ENCODE results near the gene OR6B1.

DNA sequence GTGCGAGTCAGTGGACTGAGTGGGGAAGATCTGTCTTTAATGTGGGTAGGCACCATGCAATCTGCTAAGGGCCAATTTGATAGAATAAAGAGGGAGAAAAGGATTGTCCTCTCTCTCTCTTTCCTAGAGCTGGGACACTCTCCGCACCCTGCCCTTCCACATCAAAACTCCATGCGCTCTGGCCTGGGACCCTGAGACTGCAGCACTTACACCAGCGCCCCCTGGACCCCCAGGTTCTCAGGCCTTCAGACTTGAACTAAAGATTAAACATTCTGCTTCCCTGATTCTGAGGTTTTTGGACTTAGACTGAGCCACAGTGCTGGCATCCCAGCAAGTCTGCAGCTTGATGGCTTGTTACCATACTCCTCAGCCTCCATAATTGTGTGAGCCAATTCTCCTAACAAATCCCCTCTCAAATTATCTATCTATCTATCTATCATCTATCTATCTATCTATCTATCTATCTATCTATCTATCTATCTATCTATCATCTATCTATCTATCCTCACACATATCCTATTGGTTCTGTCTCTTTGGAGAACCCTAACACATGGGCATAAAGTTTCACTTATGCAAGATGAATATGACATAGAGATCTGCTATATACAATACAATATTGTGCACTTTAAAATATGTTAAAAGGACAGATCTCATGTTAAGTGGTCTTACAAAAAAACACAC lies 26.2 kb downstream of the OR6B1 start:
- TF ChIP-seq, protein P1, sequence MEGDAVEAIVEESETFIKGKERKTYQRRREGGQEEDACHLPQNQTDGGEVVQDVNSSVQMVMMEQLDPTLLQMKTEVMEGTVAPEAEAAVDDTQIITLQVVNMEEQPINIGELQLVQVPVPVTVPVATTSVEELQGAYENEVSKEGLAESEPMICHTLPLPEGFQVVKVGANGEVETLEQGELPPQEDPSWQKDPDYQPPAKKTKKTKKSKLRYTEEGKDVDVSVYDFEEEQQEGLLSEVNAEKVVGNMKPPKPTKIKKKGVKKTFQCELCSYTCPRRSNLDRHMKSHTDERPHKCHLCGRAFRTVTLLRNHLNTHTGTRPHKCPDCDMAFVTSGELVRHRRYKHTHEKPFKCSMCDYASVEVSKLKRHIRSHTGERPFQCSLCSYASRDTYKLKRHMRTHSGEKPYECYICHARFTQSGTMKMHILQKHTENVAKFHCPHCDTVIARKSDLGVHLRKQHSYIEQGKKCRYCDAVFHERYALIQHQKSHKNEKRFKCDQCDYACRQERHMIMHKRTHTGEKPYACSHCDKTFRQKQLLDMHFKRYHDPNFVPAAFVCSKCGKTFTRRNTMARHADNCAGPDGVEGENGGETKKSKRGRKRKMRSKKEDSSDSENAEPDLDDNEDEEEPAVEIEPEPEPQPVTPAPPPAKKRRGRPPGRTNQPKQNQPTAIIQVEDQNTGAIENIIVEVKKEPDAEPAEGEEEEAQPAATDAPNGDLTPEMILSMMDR (IDR thresholded peaks at IDR 0.05) = no peak
- TF ChIP-seq ZFX (IDR thresholded peaks at IDR 0.05; ENCODE audit: borderline replicate concordance) = no peak

Measured in 22Rv1 (cell line).